GM19468 (cell line): ENCODE data around the gene SERGEF.

Experiments
- ATAC-seq: cut with Tn5 transposase; IDR thresholded peaks from one replicate; pipeline ENCODE4 v1.9.1; 2021; ENCODE audit warnings: mild to moderate bottlenecking, moderate library complexity, moderate number of reproducible peaks; ENCODE audit not compliant: unreplicated experiment; ENCODE audit errors: extremely low read depth

SERGEF gene

DNA sequence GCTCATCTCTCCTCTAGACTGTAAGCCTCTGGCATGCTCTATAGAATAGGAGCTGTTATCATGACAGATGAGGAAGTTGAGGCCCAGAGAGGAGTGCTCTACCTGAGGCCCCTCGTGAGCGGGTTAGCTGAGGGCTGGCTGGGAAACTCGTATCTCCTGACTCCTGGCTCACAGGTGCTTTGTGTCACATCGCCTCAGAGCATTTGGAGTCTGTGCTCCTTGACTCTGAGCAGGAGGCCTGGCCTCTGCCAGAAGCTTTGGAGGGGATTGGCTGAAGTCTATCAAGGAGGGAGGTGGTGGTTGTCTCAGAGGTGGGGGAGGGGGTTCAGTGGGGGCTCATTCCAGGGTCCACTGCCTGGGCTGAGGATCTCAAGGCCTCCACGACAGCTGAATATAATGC lies 270.8 kb downstream of the SERGEF start:
- ATAC-seq: no peak

DNA sequence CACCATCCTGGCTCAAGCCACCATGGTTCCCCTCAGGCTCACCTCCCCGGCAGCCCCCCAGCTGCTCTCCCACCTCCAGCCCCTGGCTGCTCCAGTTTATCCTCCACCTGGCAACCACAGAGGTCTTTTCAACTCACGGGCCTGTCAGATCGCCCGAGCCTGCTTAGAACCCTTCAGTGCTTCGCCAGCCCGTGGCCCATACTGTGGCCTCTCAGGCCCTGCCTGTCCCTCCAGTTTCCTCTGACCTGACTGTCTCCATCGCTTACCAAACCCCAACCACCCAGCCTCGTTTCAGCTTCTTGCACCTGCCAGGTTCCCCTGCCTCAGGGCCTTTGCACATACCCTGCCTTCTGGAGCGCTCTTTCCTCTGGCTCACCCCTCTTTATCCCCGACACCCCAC lies 271.4 kb downstream of the SERGEF start:
- ATAC-seq: no peak

DNA sequence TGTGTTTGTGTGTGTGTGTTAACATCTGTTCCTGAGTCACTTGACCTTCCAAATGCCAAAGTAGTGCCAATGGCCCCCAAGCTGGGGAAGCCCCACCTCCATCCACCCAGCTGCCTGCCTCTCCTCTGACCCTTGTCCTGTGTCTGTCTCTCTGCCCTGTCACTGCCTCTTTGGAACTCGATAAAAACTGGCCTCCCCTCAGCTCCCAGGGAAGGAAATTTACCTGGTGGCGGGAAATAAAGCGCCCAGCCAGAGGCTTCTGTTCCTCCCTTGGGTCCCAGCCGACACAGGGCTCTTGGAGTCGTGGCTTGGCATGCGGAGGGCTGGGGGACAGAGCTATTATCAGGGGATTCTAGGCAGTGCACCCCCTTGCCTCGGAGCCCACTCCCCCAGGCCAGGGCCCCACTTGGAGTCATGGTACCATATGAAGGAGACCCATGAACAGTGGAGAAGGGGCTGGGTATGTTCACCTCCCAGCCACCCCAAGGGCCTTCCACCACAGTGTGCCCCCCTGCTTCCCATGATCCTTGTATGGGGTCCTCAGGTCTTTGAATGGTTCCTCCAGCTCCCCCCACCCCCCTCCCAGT lies 272.1 kb downstream of the SERGEF start:
- ATAC-seq: no peak

DNA sequence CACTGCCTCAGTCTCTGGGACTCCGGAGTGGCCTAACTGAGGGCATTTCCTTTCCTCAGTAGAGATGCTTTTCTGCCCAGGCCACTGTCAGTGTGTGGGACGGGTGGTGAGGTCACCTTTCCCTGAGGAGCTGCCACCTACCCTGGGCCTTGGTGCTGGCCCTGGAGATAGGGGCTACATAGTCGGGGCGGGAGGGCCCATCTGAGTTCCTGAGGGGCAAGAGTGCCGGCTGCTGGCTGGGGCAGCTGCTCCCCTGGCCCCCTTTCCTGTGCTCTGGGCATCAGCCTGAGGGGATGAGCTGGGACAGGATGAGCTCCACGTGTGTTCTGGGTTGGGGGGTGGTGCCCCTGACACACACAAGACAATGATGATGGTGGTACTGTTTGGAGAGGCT lies 272.9 kb downstream of the SERGEF start:
- no peak for ATAC-seq

DNA sequence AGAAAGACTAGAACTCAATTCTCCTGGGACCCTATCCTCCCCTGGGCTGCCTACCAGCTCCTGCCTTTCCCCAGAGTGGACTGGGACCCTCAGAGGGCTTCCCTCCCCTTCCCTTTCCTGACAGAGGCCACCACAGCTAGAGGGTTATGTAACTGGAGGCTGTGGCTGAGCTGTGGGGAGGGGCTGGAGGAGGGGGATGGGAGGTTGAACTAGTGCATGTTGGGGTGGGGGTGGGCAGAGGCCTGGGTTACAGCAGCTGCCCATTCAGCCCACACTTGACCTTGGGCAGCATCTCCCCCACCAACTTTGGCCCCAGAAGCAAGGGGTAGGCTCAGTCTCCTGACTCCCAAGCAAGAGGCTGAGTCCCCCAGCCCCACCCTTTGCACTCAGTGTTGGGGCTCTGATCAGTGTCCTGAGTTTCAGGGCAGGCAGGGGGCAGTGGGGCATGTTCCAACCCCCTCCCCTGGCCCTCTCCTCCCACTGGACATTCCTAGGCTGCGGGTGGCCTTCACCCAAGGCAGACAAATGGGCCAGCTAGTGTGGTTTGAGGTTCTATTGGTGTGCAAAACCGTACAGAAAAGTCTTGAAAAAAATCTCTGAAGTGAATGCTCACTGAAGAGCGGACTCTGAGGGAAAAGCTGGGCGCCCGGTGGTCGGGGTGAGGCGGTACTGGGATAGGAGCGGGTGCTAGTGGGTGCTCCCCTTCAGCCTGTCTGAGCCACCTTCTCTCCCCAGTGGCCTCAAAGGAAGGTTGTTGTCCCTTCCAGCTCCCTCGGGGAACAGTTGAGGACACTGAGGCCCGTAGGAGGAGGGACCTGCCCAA lies 274.5 kb downstream of the SERGEF start:
- no peak for ATAC-seq
